ENCODE measurements around the gene MEIS1.

Gene MEIS1

DNA sequence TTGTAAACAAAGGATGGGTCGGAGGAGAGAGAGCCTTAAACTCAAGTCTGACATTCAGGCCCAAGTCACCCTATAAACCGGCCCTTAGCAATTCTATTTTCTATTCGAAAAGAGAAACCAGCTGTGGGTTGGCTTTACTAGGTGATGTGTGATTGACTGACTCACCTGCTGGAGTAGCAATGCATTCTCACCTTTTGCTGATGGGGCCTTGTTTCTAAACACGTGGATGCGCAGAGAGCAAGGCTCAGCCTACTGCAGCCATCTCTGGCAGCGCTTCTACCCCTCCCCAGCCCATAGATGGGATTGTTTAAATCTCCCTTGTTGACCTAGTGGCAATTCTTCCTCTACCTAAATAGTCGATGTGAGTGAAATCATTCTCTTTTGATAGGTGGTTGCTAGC, 138.5 kb downstream of the MEIS1 start:
- Histone ChIP-seq H3K4me3 (no peak overlapping the region), H3K27ac (no peak overlapping the region)

GRCh38 chr2:66573821-66574233, 138.9 kb downstream of the MEIS1 start:
- Histone ChIP-seq H3K4me3 (no peak overlapping the region), H3K27ac (no peak overlapping the region)

DNA sequence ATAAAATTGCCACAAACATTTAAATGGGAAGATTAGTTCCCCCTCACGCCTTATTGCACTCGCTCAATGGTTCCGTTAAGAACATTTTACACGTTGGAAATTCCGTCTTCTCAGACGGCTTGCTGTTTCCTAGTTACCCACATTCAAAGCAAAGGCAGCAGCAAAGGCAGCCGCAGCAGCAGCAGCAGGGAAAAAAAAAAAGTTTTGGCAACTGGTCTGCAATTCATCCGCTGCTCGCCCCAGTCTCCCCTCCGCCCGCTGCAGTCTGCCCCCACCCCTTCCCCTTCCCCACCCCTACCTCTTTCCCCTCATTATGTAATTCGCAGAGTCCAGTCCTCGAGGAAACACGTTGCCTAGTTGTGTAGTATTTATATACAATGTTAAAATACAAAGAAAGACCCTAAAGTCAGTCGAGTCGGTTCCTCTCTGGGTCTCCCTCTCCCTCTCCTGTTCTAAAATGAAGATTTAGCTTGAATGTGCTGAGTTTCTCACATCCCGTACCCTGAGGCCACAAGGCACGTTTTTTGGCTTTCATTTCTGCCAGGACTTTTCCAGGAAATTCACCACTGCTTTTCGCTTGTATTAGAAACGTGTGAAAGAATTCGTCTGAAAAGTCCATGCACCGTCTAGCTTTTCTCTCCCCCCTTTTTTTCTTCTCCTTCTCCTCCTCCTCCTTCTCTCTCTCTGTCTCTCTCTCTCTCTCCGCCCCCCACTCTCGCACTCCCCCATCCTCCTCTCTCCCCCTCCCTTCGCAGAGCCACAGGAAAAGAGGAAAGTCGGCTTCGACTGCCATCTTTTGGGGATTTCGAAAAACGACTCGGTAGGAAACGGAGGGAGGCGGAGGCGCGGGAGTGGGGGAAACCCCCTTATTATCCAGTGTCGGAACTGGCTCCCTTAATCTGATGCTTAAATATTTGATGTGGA, 140.0 kb downstream of the MEIS1 start:
- peak overlapping the region in 12 of 21 experiments; percentile 14 to 77 (median 56) for H3K27ac ChIP-seq
- H3K4me3 ChIP-seq, result peak overlapping the region; percentile 28 to 51 (median 44)

GRCh38 chr2:66575625-66576310, 140.8 kb downstream of the MEIS1 start:
- Histone ChIP-seq H3K4me3 (peak overlapping the region; percentile 28 to 51 (median 44)), H3K27ac (peak overlapping the region in 12 of 21 experiments; percentile 8 to 77 (median 50))

DNA sequence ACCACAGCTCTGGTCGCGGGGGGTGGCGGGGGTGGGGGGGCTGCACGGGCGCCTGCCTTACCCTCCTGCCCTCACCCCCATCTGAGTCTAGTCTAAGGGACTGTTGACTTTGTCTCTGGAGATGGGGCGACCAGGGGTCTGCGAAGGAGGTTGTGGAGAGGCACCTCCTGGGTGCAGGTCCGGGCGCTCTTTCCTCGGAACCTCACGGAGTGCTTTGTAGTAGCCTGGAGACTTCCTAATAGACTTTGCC, 141.3 kb downstream of the MEIS1 start:
- H3K27ac ChIP-seq, result peak overlapping the region in 10 of 21 experiments; percentile 0 to 77 (median 46)

GRCh38 chr2:66576561-66577320, 141.8 kb downstream of the MEIS1 start:
- Histone ChIP-seq H3K27ac (peak overlapping the region in 9 of 21 experiments; percentile 0 to 77 (median 54)), H3K4me3 (peak overlapping the region; percentile 22 to 51 (median 44))

More for the DNA sequence above, 141.3 kb downstream of the MEIS1 start:
- peak overlapping the region; percentile 28 to 51 (median 44) for H3K4me3 ChIP-seq

DNA sequence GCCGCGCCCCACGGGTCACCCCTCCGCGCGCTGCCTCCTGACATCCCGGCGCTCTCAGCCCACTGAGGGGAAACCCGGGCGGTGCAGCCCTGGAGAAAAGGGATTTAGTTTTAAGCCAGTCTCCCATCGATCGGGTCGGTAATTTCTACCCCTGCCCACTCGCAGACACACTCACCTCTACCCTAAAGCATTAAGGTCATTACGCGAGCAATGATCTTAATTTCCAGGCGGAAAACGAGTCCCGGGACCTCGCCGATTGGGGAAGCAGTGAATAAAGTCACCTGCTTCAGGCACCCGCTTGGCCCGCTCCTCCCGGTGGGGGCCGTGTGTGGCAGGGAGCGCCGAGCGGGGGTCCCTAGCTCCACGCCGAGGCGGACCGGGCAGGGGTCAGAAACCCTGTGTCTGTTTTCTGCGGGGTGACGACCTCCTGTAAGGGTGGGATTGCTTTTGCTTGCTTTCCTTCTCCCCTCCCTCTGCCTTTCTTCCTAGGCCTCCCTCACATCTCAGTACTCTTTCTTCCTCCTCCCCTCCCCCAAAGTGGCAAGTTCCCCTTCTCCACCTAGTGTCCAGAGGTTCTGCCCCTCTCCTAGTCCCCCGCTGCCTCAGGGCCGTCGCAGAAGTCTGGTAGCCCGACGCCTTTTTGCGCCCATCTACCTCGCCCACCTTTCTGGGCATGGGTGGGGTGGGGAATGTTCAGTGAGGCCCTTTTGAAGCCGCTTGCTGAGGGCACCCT, 142.6 kb downstream of the MEIS1 start:
- H3K27ac ChIP-seq, result peak overlapping the region in 5 of 21 experiments; percentile 36 to 77 (median 60)
- H3K4me3 ChIP-seq, result peak overlapping the region; percentile 22 to 51 (median 44)

- Histone ChIP-seq H3K4me3 (peak overlapping the region in 2 of 7 experiments; percentile 44 to 51), H3K27ac (peak overlapping the region in 5 of 21 experiments; percentile 27 to 74 (median 54))
These were observed 143.2 kb downstream of the MEIS1 start for GRCh38 chr2:66578054-66578686.

DNA sequence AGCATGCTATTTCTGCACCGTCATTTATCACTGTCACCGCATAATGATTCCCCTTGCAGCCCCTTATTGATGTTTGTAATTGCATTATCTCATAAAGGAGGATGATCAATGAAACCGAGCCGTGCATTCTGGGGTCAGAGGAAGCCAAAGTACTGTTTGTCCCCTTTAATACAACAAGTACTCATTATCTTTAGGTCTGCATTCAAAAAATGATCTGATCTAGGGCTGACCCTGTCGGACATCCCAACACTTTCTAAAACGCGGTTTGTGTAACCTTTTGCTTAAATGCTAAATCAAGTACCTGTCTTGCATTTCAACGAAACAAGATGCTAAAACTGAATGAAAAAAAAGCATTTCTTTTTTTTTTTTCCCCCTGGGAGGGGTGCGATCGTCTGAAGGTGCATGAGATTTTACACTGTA, 143.8 kb downstream of the MEIS1 start:
- Histone ChIP-seq H3K4me3 (peak overlapping the region in 2 of 7 experiments; percentile 21 to 44), H3K27ac (peak overlapping the region in 3 of 21 experiments; percentile 27 to 74 (median 29))

GRCh38 chr2:66579186-66580126, 144.5 kb downstream of the MEIS1 start:
- Histone ChIP-seq H3K27ac (peak overlapping the region in 1 of 21 experiments; percentile 26), H3K4me3 (no peak overlapping the region)

DNA sequence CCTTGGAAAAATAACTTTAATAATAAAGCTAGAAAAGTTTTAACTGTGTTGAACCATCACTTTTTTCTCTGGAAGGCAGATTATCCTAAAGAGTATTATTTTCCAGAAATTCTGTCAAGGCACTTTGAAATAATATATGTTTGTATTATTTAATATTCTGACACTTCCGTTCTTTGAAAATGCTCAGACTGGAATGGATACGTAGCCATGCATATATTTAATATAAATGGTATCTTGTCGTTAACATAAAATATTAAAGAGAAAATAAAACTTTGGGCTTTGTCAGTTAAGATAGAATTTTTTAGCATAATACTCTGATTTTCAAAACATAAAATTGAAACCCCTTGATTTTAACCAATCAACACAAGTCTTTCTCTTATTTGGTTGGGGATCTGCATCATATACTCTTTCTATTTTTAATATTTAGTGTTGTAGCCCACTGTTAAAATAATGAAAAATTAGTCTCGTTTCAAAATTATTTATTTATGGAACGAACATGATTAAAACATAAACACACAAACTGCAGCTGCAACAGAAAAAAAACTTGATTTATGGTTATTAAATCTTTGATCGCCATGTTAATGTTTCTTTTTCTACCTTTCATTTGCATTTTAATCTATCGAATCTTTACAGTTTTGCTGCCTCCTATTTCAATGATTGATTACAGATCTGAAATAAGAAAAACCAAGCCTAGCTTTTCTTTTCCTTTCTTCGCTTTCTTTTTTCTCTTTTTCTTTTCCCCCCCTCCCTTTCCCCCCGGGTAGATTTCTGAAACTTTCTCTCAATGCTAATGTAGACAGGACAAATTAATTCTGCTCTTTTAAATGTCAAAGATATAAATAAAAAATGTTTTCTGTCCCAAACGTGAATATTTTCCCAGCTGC, 145.5 kb downstream of the MEIS1 start:
- Histone ChIP-seq H3K27ac (peak overlapping the region in 5 of 21 experiments; percentile 53 to 77 (median 66)), H3K4me3 (no peak overlapping the region)

DNA sequence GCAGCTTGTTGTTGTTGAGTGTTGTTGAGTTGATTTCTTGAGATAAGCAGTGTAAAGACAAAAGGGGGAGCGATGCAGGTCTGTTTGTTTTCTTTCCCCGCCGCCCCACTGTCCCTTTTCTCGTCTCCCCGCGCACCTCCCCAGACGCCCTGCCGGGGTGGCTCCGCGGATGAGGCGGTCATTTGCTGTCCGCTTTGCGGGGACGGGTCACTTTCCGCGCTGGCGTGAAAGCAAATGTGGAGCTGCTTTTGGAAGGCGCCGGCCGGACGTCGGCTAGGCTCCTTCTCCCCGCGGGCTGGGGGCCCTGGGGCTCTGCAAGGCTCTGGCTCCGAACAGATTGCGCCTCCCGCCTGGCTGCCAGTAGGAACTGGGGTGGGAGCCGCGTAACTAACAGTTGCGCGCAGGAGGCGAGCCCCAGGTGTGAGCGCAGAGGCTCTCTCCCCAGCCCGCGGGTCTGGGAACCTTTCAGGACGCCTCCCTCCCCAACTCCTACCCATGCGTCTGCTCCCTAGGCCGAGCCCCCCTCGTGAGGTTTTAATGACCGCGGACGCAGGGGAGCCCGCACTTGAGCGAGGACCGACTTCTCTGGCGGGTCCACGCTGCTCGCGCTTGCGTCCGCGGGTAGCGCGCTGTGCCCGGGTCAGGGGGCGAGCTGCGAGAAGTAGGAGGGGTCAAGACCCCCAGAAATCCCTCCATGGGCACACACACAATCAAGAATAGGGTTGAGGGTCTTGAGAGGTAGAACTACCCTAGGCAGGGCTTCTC, 146.6 kb downstream of the MEIS1 start:
- peak overlapping the region in 3 of 7 experiments; percentile 3 to 30 (median 16) for H3K4me3 ChIP-seq
- H3K27ac ChIP-seq, result peak overlapping the region in 5 of 21 experiments; percentile 53 to 77 (median 66)

- Histone ChIP-seq H3K27ac (peak overlapping the region in 5 of 21 experiments; percentile 53 to 77 (median 66)), H3K4me3 (peak overlapping the region in 2 of 7 experiments; percentile 16 to 30)
These were observed 147.4 kb downstream of the MEIS1 start for GRCh38 chr2:66582104-66582986.

GRCh38 chr2:66582987-66583880, 148.3 kb downstream of the MEIS1 start:
- no peak overlapping the region for H3K4me3 ChIP-seq
- H3K27ac ChIP-seq, result peak overlapping the region in 3 of 21 experiments; percentile 20 to 77 (median 73)
